Brain microvascular endothelial cell (primary cell): Measurements from ENCODE around the gene CLEC16A.

Experiments
- DNase-seq: peaks from one replicate; pipeline ENCODE4 v3.0.0-alpha.2; 2020
- H3K27ac ChIP-seq: fragments of 250-450 bp; sonication (Bioruptor Pico); 2 replicates; pipeline ENCODE4 v1.5.1; 2020; ENCODE audit warnings: mild to moderate bottlenecking, moderate library complexity
- H3K27me3 ChIP-seq: fragments of 250-450 bp; sonication (Bioruptor Pico); replicated peaks from 2 replicates; pipeline ENCODE4 v1.5.1; 2020; ENCODE audit warnings: mild to moderate bottlenecking
- H3K36me3 ChIP-seq: fragments of 250-450 bp; sonication (Bioruptor Pico); replicated peaks from 2 replicates; pipeline ENCODE4 v1.5.1; 2020; ENCODE audit warnings: mild to moderate bottlenecking
- H3K4me3 ChIP-seq: 2 replicates; pipeline ENCODE4 v1.5.1; 2011; ENCODE audit warnings: low read depth, mild to moderate bottlenecking, control low read depth, low read length, moderate library complexity
- CTCF ChIP-seq: IDR thresholded peaks from 2 replicates; pipeline ENCODE4 v1.5.1; 2011; ENCODE audit warnings: low read depth, mild to moderate bottlenecking, moderate library complexity, low read length, control low read depth, inconsistent platforms; ENCODE audit errors: missing control alignments
- in situ Hi-C: cut with HindIII; loops from 2 replicates; pipeline ENCODE4 v1.10.0; 2017; ENCODE audit warnings: low sequenced_read_pairs, low pct_ligation_motif_present

CLEC16A gene

GRCh38 chr16:11042191-11042590, 97.8 kb downstream of the CLEC16A start:
- no peaks in the 10 kb centered on the region for H3K27me3 ChIP-seq
- H3K4me3 ChIP-seq, result no peak overlapping the region
- no peak for TF ChIP-seq CTCF
- no peak overlapping the region for H3K27ac ChIP-seq
- peaks cover 10% of the 10 kb centered on the region for H3K36me3 ChIP-seq
- in situ Hi-C loops, result no loop called here
- no peak for DNase-seq

GRCh38 chr16:11045441-11045840, 101.1 kb downstream of the CLEC16A start:
- no peak overlapping the region for H3K4me3 ChIP-seq
- no peak for TF ChIP-seq CTCF
- no peaks in the 10 kb centered on the region for H3K27me3 ChIP-seq
- no peak for DNase-seq
- in situ Hi-C loops, result no loop called here
- H3K36me3 ChIP-seq, result peaks cover 17% of the 10 kb centered on the region
- H3K27ac ChIP-seq, result no peak overlapping the region

GRCh38 chr16:11045846-11046245, 101.5 kb downstream of the CLEC16A start:
- DNase-seq, result no peak
- TF ChIP-seq CTCF, result no peak
- in situ Hi-C loops, result no loop called here
- H3K27me3 ChIP-seq, result no peaks in the 10 kb centered on the region
- H3K36me3 ChIP-seq, result peaks cover 17% of the 10 kb centered on the region
- H3K4me3 ChIP-seq, result no peak overlapping the region
- H3K27ac ChIP-seq, result no peak overlapping the region

- peaks cover 16% of the 10 kb centered on the region for H3K36me3 ChIP-seq
- H3K27me3 ChIP-seq, result no peaks in the 10 kb centered on the region
- in situ Hi-C loops, result no loop called here
- no peak for DNase-seq
- no peak overlapping the region for H3K27ac ChIP-seq
- H3K4me3 ChIP-seq, result no peak overlapping the region
- TF ChIP-seq CTCF, result no peak
These were observed 102.1 kb downstream of the CLEC16A start for GRCh38 chr16:11046382-11046931.

- in situ Hi-C loops, result no loop called here
- Histone ChIP-seq H3K27ac (no peak overlapping the region), H3K27me3 (no peaks in the 10 kb centered on the region), H3K36me3 (peaks cover 13% of the 10 kb centered on the region), H3K4me3 (no peak overlapping the region)
- no peak for TF ChIP-seq CTCF
- no peak for DNase-seq
These were observed 102.7 kb downstream of the CLEC16A start for GRCh38 chr16:11047057-11047456.

GRCh38 chr16:11047939-11048800, 103.8 kb downstream of the CLEC16A start:
- Histone ChIP-seq H3K4me3 (no peak overlapping the region), H3K27me3 (no peaks in the 10 kb centered on the region), H3K36me3 (peaks cover 9% of the 10 kb centered on the region), H3K27ac (no peak overlapping the region)
- in situ Hi-C loops, result no loop called here
- TF ChIP-seq CTCF, result no peak
- no peak for DNase-seq
